Stomach (tissue), 9 donors: ENCODE data around the gene GOLIM4. TPM values are rescaled to one million over a fixed set of nuclear protein-coding genes. Genes with fewer than 3 reads are reported as not detected.
A peak's percentile ranks its signal among the peaks of the same experiment; 100 is the strongest.

Experiments used
- DNase-seq, 2 donors: peaks; one replicate each; pipeline versions ENCODE4 v3.0.0 to v3.0.0-alpha.2; 2013 to 2019
- H3K27ac ChIP-seq, 5 donors: fragments of 200-600 bp in 4 of 5; sonication (generic) in 4 of 5; one replicate each; pipeline ENCODE4 v1.5.1; 2013 to 2019; ENCODE audit warnings: mild to moderate bottlenecking in 1 of 5, moderate library complexity in 1 of 5
- H3K27me3 ChIP-seq, 3 donors: fragments of 200-600 bp; sonication (generic); one replicate each; pipeline ENCODE4 v1.5.1; 2017 to 2019; ENCODE audit warnings: mixed run types in 1 of 3
- H3K36me3 ChIP-seq, 4 donors: fragments of 200-600 bp; sonication (generic); 1 replicate in 3 of 4; 2 replicates in 1 of 4; pipeline ENCODE4 v1.5.1; 2016 to 2019
- H3K4me1 ChIP-seq, 4 donors: fragments of 200-600 bp; sonication (generic); one replicate each; pipeline ENCODE4 v1.5.1; 2016 to 2019
- H3K4me3 ChIP-seq, 4 donors: fragments of 200-600 bp; sonication (generic) in 3 of 4; one replicate each; pipeline ENCODE4 v1.5.1; 2016 to 2019; ENCODE audit warnings: mild to moderate bottlenecking in 1 of 4
- H3K9me3 ChIP-seq, 4 donors: fragments of 200-600 bp; sonication (generic); one replicate each; pipeline ENCODE4 v1.5.1; 2016 to 2019
- EP300 ChIP-seq: sonication (generic); formaldehyde crosslinking; IDR thresholded peaks from one replicate; pipeline ENCODE4 v1.6.1; 2017; ENCODE audit warnings: antibody characterized with exemption
- POLR2A ChIP-seq, 4 donors: fragments of 450-650 bp; IDR thresholded peaks; one replicate each; pipeline ENCODE4 v1.6.1; 2016; ENCODE audit warnings: antibody characterized with exemption in 4 of 4, control low read depth in 2 of 4, mild to moderate bottlenecking in 1 of 4, moderate library complexity in 1 of 4
- POLR2AphosphoS5 ChIP-seq, 3 donors: sonication (generic); formaldehyde crosslinking; IDR thresholded peaks; one replicate each; pipeline ENCODE4 v1.6.1; 2016; ENCODE audit warnings: antibody characterized with exemption in 3 of 3
- WGBS, 5 donors: extraction: QIAGEN DNeasy Blood & Tissue Kit in 3 of 5; methylation state at CpG; one replicate each; pipeline versions ENCODE4 v1.1.5 to v1.1.7; 2013 to 2018; 5-methylcytosine and 5-hydroxymethylcytosine counted together
- intact Hi-C: fragments of 100-400 bp; cut with DNase I; formaldehyde crosslinking; loops from one replicate; pipeline ENCODE4 v1.15.1; 2023; ENCODE audit warnings: low total_unique reads
- polyA plus RNA-seq, 3 donors: library from polyadenylated mRNA; stranded (reverse); fragments of 200-250 nt; gene quantifications; one replicate each; pipeline ENCODE4 v1.2.3, GENCODE V29; 2013
- total RNA-seq, 5 donors: library from RNA; depleted of rRNA; stranded (reverse); fragments of >200 nt; gene quantifications; one replicate each; pipeline versions ENCODE4 v1.1.0 to v1.2.3, GENCODE V29; 2014 to 2016
- TF ChIP-seq, protein P1 (sequence below), 7 experiments: fragments of 450-650 bp in 4 of 7; fragments of 200-600 bp in 3 of 7; sonication (generic) in 3 of 7; IDR thresholded peaks; one replicate each; pipeline ENCODE4 v1.5.1; 2016 to 2019; ENCODE audit warnings: antibody characterized with exemption in 7 of 7, control low read depth in 2 of 7, mild to moderate bottlenecking in 1 of 7
- donor health status: healthy with polysubstance abuse.
- donor health status: Bipolar disorder and iron deficiency.
- donor health status: healthy.

GOLIM4 gene
- total and polyA plus RNA-seq, 8 donors: 7.6 to 102 (median 25.0) TPM

GRCh38 chr3:168054447-168054846 lies 41.3 kb downstream of the GOLIM4 start:
- TF ChIP-seq EP300 (no peak), POLR2A (IDR thresholded peaks at IDR 0.05) (no peak), POLR2AphosphoS5 (IDR thresholded peaks at IDR 0.05) (no peak)
- TF ChIP-seq, protein P1, sequence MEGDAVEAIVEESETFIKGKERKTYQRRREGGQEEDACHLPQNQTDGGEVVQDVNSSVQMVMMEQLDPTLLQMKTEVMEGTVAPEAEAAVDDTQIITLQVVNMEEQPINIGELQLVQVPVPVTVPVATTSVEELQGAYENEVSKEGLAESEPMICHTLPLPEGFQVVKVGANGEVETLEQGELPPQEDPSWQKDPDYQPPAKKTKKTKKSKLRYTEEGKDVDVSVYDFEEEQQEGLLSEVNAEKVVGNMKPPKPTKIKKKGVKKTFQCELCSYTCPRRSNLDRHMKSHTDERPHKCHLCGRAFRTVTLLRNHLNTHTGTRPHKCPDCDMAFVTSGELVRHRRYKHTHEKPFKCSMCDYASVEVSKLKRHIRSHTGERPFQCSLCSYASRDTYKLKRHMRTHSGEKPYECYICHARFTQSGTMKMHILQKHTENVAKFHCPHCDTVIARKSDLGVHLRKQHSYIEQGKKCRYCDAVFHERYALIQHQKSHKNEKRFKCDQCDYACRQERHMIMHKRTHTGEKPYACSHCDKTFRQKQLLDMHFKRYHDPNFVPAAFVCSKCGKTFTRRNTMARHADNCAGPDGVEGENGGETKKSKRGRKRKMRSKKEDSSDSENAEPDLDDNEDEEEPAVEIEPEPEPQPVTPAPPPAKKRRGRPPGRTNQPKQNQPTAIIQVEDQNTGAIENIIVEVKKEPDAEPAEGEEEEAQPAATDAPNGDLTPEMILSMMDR (IDR thresholded peaks at IDR 0.05): no peak
- H3K4me3 ChIP-seq: no peak overlapping the region
- 92 to 97% (median 95%) methylated on average over 5 of the region's 5 CpGs for WGBS, 5 donors
- no peaks in the 10 kb centered on the region for H3K9me3 ChIP-seq
- intact Hi-C loops: no loop called here
- DNase-seq: no peak
- H3K27me3 ChIP-seq: no peaks in the 10 kb centered on the region
- no peak overlapping the region for H3K27ac ChIP-seq
- H3K4me1 ChIP-seq: peaks cover 4 to 48% (median 22%) of the 10 kb centered on the region in 4 donors
- no peaks in the 10 kb centered on the region for H3K36me3 ChIP-seq

- Histone ChIP-seq H3K36me3 (no peaks in the 10 kb centered on the region), H3K27ac (no peak overlapping the region), H3K4me1 (peaks cover 12 to 61% (median 31%) of the 10 kb centered on the region in 4 donors), H3K9me3 (no peaks in the 10 kb centered on the region), H3K27me3 (no peaks in the 10 kb centered on the region), H3K4me3 (no peak overlapping the region)
- no peak for DNase-seq
- intact Hi-C loops: no loop called here
- TF ChIP-seq, protein P1 (IDR thresholded peaks at IDR 0.05): no peak
- no peak for TF ChIP-seq POLR2AphosphoS5 (IDR thresholded peaks at IDR 0.05)
- TF ChIP-seq POLR2A (IDR thresholded peaks at IDR 0.05): no peak
- no peak for TF ChIP-seq EP300
- WGBS, 5 donors: 36 to 51% (median 50%) methylated on average over 2 of the region's 2 CpGs
Measured at GRCh38 chr3:168053115-168053514, 42.6 kb downstream of the GOLIM4 start.

DNA sequence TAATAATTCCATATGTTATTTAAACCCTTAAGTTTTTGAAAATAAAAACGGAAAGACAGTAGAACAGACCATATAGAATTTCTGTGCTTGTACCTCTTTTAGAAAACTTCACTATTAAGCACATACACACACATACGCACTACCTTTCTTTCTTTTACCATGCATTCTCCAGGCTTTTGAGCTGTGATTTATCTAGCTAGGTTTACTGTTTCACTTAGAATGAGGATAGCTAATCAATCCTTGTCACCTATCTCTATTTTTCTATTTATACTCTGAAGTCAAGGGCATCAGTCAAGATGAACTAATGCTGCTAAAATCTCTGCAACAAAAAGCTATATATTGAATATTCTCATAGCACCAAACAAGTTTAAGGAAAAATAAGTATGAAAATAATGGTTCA lies 43.2 kb downstream of the GOLIM4 start:
- no peaks in the 10 kb centered on the region for H3K36me3 ChIP-seq
- 48 to 69% (median 59%) methylated on average over 2 of the region's 2 CpGs for WGBS, 5 donors
- no peak for DNase-seq
- no peak overlapping the region for H3K4me3 ChIP-seq
- H3K27me3 ChIP-seq: no peaks in the 10 kb centered on the region
- intact Hi-C loops: no loop called here
- no peaks in the 10 kb centered on the region for H3K9me3 ChIP-seq
- H3K4me1 ChIP-seq: peaks cover 12 to 67% (median 31%) of the 10 kb centered on the region in 4 donors
- H3K27ac ChIP-seq: no peak overlapping the region
- TF ChIP-seq POLR2AphosphoS5 (IDR thresholded peaks at IDR 0.05) (no peak), POLR2A (IDR thresholded peaks at IDR 0.05) (no peak), EP300 (no peak)
- TF ChIP-seq, protein P1 (IDR thresholded peaks at IDR 0.05): no peak

- Histone ChIP-seq H3K4me3 (no peak overlapping the region), H3K36me3 (no peaks in the 10 kb centered on the region), H3K27me3 (no peaks in the 10 kb centered on the region), H3K9me3 (no peaks in the 10 kb centered on the region), H3K4me1 (peaks cover 12 to 69% (median 31%) of the 10 kb centered on the region in 4 donors), H3K27ac (peak overlapping the region in 1 of 5 donors; percentile 57)
- TF ChIP-seq, protein P1 (IDR thresholded peaks at IDR 0.05): no peak
- TF ChIP-seq POLR2A (IDR thresholded peaks at IDR 0.05): no peak
- TF ChIP-seq EP300: no peak
- TF ChIP-seq POLR2AphosphoS5 (IDR thresholded peaks at IDR 0.05): no peak
- intact Hi-C loops: no loop called here
- WGBS, 5 donors: 37 to 54% (median 48%) methylated on average over 9 of the region's 9 CpGs
- peak in 1 of 2 donors; percentile 55 for DNase-seq
Measured at GRCh38 chr3:168051531-168052471, 43.9 kb downstream of the GOLIM4 start.
